Glomerular visceral epithelial cell (primary cell): Measurements from ENCODE around the gene SERPINF2.
"Not testable (repeated sequence)": the region's sequence is repeated elsewhere in the genome, so short reads cannot be mapped to it uniquely, and the experiment has no call there.

Experiments used
- DNase-seq: peaks from one replicate; pipeline ENCODE4 v3.0.0-alpha.2; 2016; ENCODE audit errors: extremely low spot score

The SERPINF2 gene

DNA sequence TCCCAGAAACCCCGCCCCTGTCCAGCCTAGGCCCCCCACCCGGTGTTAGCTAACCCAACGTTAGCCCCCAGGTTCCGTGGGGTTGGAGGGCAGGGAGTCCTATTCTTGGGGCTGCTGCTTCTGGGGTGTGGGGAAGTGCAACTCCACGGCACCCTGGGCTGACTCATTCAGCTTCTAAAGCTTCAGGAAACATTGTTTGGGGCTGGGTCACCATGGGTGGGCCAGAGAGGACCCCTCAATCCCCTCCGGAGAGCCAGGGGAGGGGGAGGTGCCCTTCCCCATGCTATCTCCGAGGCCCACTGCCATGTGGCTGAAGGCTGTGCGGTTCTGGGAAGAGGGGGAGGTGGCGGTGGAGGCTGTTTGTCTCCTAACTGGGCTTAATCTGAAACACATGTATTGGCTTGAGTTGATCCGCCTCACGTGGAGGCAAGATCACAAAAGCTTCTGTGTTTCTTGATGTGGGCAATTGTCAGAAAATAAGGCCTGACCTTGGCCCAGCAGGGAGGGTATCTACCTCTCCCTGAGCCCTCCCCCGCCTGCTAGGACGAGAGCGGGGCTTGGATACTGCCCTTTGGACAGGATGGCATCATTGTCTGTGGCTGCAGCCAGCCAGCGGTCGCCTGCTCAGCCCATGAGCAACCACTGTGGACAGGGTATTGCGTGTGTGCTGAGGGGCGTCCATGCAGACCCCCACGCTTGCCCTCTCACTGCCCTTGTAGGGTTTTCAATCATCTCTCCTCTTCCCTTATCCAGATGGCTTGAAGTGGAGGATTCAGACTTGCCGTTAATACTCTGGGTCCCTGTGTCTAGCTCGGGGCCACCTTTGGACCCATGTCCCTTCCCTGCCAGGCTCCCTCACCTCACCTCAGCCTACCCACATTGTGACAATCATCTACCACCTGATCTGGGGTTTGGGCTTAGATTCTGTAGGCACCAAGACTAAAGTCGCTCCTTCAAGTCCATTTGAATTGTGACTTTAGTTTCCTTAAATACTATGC is 20.5 kb downstream of the SERPINF2 start:
- DNase-seq, result no peak

DNA sequence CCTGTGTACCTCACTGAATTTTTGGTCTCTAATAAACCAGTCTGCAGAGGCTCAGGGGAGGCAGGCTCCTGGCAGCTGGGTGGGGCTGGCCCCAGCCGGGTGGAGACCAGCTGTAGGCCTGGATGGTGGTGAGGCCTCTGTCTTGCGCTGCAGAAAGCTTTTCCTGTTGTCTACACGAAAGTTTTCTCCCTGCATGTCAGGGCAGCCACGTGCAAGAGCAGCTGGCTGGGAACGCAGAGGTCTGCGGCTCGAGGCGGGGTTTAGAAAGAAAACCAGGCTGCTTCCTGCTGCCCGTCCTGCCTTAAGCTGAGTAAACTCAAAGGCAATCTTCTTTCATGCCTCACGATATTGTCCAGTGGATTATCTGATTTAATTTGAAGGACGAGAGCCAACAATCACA is 21.6 kb downstream of the SERPINF2 start:
- no peak for DNase-seq

DNA sequence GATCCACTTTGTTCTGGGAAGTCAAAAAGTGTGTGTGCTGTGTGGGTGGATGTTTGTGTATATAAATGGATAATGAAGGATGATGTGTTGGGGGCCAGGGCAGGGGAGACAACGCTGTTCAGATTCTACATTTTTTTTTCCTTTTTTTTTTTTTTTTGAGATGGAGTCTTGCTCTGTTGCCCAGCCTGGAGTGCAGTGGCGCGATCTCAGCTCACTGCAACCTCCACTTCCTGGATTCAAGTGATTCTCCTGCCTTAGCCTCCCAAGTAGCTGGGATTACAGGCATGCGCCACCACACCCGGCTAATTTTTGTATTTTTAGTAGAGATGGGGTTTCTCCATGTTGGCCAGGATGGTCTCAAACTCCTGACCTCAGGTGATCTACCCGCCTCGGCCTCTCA is 22.0 kb downstream of the SERPINF2 start:
- DNase-seq, result not testable (repeated sequence)

DNA sequence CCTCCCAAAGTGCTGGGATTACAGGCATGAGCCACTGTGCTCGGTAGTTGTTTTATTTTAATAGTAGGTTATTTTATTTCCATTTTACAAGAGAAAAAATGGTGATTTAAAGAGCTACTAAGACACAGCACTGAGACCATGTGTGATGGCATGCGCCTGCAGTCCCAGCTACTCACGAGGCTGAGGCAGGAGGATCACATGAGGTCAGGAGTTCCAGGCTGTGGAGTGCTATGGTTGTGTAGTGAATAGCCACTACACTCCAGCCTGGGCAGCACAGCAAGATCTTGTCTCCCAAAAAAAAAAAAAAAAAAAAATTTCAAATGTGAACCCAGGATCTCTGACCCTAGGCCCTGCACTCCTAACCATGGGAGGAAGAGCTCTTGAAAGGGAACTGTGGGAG is 22.9 kb downstream of the SERPINF2 start:
- DNase-seq, result no peak

DNA sequence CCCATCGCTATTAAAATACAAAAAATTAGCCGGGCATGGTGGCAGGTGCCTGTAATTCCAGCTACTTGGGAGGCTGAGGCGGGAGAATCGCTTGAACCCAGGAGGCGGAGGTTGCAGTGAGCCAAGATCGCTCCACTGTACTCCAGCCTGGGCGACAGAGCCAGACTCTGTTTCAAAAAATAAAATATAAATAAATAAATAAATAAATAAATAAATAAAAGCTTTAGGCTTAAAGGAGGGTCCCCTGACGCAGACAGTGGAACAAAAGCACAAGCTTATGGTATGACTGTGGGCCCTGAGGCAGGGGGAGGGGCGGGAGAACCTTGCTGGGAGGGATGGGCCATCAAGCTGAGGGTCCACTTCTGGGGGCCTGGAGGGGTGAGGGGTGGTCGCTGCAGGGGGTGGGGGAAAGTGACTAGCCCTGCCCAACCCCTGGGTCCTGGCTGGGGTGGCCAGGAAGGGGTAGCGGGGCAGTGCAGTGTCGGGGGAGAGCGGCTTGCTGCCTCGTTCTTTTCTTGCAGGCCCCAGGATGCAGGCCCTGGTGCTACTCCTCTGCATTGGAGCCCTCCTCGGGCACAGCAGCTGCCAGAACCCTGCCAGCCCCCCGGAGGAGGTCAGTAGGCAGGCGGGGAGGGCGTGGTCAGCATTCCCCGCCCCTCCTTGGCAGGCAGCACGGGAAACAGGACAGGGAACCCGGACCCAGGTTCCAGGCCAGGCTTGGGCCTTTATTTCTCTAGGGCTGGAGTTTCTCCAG is 23.9 kb downstream of the SERPINF2 start:
- DNase-seq, result no peak

DNA sequence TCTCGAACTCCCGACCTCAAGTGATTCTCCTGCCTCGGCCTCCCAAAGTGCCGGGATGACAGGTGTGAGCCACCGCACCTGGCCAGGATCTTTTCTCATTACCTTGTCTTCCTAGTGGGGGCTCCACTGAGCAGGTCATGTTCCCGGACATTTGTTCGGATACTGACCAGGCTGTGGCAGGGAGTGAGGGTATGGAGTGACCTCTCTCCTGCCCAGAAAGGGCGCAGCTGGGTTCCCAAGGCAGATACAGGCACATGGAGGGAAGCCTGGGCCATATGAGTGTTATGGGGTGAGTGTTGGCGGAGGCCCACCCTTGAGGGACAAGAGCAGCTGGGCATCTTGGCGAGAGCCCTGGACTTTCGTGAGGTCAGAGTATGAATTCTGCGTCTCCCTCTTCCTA is 24.7 kb downstream of the SERPINF2 start:
- no peak for DNase-seq

DNA sequence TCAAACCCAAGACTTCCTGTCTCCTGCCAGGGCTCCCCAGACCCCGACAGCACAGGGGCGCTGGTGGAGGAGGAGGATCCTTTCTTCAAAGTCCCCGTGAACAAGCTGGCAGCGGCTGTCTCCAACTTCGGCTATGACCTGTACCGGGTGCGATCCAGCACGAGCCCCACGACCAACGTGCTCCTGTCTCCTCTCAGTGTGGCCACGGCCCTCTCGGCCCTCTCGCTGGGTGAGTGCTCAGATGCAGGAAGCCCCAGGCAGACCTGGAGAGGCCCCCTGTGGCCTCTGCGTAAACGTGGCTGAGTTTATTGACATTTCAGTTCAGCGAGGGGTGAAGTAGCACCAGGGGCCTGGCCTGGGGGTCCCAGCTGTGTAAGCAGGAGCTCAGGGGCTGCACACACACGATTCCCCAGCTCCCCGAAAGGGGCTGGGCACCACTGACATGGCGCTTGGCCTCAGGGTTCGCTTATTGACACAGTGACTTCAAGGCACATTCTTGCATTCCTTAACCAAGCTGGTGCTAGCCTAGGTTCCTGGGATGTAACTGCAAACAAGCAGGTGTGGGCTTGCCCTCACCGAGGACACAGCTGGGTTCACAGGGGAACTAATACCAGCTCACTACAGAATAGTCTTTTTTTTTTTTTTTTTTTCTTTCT is 27.3 kb downstream of the SERPINF2 start:
- DNase-seq, result no peak

DNA sequence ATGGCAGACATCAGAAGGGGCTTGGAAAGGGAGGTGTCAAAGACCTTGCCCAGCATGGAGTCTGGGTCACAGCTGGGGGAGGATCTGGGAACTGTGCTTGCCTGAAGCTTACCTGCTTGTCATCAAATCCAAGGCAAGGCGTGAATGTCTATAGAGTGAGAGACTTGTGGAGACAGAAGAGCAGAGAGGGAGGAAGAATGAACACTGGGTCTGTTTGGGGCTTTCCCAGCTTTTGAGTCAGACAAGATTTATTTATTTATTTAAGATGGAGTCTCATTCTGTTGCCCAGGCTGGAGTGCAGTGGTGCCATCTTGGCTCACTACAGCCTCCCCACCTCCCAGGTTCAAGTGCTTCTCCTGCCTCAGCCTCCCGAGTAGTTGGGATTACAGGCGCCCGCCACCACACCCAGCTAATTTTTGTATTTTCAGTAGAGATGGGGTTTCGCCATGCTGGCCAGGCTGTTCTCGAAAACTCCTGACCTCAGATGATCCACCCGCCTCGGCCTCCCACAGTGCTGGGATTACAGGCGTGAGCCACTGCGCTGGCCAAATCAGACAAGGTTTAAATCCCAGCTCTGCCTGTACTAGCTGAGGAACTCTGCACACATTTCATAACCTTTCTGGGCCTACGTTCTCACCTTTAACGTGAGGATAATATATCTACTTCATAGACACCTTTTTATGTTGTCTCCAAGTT is 30.5 kb downstream of the SERPINF2 start:
- peak; percentile 61 for DNase-seq

DNA sequence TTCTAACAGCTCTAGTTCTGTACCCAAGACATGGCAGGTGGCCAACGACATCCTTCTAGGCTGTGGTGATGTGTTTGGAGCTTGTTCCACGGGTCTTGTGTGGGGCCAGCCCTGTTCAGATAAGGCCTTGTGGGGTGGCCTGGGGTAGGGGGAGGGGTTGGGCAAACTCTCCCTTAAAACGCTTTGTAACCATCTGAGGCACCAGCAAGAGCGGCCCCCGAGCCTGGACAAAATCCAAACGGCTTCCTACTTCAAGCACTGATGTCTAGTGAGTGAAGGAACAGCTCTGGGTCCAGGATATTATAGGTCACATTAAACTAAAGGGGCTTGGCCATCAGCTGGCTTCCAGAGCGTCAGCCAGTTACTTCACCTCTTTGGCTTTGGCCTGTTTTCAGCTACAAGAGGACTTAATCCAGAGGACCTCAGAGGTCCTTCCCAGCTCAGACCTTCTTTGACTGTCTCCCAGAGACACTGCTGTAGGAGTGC is 31.1 kb downstream of the SERPINF2 start:
- DNase-seq, result no peak

DNA sequence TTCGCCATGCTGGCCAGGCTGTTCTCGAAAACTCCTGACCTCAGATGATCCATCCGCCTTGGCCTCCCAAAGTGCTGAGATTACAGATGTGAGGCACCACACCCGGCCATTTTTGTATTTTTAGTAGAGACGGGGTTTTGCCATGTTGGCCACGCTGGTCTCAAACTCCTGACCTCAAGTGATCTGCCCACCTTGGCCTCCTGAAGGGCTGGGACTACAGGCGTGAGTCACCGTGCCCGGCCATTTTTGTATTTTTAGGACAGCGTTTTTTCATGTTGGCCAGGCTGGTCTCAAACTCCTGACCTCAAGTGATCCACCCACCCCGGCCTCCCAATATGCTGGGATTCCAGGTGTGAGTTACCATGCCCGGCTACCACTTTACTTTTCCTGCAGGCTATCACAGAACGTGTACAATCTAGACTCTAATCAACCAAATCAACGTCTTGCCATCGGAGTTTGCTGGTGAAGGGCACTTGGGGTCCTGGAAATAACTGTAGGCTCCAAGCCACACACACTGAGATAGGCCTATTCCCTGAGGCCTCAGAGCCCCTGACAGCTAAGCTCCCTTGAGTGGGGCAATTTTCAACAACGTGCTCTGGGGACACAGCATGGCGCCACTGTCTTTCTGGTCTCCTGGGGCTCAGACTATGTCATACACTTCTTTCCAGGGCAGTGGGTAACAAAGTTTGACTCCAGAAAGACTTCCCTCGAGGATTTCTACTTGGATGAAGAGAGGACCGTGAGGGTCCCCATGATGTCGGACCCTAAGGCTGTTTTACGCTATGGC is 31.9 kb downstream of the SERPINF2 start:
- no peak for DNase-seq

DNA sequence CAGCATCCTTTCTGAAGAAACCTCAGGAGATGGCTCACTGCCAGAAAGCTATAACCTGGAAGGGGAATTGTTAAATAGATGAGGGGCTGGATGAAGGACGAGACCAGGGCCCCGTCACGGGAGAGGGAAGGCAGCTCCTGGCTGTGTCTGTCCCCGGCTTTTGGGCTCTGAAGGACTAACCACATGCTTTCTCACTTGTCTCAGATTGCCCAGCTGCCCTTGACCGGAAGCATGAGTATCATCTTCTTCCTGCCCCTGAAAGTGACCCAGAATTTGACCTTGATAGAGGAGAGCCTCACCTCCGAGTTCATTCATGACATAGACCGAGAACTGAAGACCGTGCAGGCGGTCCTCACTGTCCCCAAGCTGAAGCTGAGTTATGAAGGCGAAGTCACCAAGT is 33.7 kb downstream of the SERPINF2 start:
- DNase-seq, result no peak

DNA sequence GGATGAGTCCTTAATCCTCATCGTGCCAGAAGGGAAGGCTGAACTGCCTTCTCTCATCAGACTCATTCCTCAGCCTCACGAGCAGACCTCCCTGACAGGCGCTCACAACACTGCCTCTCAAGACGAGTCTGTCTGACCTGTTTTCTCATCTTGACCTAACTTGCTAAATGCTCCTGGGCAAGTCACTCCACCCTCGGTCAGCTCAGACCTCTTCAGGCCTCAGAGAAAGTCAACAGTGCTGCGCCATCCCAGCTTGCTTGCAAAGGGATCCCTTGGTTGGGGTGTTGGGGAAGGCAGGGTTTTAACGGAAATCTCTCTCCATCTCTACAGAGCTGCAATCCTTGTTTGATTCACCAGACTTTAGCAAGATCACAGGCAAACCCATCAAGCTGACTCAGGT is 34.2 kb downstream of the SERPINF2 start:
- DNase-seq, result no peak

DNA sequence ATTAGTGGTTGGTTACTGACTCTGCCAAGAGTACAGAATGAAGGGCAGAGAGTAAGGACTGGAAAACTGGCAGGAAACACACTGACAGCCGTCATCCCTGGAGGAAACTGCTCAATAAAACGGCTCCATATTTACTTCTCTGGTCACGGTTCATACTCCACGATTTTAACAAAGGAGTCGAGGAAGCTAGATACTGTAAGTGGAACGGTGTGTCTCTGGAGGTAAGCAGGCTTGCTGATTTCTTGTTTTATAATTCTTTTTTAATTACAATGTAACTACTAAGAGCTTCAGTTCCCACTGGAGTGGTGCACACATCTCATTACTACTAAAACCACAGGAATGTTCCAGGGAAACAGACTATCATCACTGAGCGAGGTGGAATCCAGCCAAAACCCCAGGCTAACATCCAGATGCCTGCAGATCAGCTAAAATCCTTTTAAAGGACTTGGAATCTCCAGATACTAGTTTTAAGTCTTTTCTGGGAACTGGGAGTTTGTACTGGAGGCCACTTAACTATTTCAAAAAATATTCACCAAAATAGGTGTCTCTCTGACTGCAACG is 37.0 kb downstream of the SERPINF2 start:
- DNase-seq, result peak; percentile 86

DNA sequence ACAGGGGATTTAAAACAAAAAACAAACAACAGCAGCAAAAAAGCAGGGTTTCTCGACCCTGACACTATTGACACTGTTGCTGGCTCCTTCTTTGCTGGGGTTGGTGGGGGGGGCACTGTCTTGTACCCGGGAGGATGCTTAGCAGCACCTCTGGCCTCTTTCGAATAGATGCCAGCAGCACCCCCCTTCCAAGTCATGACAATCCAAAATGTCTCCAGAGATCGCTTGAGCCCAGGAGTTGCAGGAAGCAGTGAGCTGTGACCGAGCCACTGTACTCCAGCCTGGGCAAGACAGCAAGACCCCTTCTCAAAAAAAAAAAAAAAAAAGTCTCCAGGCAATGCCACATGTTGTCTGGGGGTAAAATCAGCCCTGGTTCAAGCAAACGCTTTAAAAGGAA is 39.5 kb downstream of the SERPINF2 start:
- DNase-seq, result no peak

DNA sequence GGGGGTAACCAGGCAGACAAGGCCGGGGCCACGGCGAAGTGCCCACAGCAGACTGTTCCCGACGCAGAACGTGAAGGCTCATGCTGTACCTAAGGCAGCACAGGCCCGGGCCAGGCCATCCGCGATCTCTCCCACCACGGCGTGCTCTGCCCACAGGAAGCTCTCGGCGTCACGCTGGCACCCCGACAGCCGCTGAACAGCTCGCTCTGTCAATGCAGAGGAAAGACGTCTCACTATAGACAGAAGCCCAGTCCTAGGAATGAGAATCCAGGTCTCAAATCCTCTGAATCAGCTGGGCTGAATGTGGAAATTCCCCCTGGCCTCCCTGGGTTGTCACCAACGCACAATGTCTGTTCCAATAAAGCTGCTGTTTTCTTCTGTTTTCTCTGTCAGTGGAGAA is 40.6 kb downstream of the SERPINF2 start:
- no peak for DNase-seq

DNA sequence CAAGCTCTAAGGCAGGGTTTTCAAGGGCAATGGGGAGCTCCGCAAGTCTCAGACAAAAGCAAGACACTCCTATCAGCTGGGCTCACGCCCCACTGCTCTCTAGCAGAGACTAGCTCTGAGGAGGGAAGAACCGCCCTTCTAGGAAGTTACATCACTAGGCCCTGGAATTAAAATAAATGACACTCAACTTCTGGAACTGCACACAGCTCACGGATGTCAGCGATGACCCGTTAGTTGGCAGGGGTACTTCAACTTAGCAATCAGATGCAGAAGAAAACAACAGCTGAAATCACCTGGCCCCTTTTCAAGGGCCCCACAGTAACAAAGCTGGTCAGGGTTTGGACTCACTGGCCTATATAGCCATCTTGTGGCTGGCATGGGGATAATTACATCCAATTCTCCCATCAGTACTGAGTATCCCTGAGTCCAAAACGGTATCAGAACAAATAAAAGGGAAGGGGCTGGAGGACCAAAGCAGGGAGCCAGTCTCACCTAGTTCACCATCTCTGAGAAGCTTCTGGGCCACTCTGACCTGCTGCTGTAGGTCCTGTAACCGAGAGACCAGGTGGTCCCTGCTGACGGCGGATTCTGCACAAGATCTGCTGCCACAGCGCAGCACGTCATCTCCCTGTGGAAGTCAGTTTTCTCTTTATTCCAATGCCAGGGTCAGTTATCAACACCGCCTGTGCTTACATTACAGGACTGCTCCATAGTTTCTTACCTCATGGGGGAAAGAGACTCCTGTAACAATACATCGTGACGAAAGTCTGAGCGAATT is 41.4 kb downstream of the SERPINF2 start:
- DNase-seq, result peak; percentile 64

DNA sequence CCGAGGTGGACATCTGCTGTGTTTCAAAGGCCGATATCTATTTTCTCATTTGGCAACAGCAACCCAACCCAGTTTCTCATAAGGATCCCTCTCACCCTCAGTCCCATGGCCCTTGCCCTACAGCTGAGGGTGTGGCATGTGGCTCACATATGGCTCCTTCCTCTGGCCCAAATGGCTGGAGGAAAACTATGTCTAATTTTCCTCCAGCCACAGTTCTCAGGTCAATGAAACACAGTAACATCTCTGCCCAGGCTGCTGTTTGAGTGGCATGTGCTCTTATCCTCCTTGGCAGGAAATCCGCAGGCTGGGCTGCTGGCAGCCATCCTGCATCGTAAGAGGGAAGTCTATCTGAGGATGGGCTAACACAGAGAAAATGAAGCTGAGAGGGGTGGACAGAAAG is 43.3 kb downstream of the SERPINF2 start:
- no peak for DNase-seq

DNA sequence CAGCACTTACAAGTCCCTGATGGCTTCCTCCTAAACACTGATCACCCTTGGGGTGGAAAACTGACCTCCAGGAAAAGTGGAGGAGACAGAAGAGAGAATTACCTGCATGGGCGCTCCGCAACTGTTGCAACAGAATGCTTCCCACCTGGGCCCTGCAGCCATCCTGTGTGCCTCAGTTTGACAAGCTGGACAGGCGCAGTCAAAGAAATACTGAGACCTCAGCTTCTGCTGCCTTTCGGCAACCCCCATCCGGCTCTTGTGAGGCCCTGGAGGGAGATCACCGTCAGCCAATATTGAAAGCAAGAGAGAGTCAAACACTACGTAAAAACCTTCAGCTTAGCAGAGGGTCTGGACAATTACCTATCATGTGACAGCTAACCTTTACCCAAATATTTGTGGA is 44.0 kb downstream of the SERPINF2 start:
- no peak for DNase-seq

DNA sequence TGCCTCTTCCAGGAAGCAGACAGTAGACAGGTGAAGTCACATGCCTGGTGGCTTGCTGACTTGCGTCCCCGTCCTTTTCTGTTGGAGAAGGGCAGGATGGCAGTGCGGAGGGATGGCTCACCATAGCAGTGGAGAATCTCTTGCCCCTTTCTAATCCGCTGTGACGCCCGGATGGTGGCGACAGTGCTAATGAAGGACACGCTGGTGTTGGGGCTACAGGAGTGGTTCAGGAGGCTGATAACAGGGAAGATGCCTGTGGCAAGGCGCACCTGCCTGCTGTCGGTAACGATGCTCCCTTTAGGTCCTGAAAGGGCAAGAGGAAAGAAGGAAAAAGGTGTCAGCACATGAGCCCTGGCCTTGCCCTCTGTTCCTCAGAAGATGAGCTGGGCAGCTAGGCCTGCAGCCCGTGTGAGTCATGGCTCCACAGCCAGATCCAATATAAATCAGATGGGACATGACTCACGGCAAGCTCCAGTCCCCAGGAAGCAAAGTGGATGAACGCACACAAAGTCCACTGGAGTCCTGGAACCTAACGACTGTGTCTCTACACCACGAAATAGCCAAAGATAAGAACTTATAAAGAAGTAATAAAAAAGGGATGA is 44.7 kb downstream of the SERPINF2 start:
- peak; percentile 91 for DNase-seq
